HG03457 (cell line): Measurements from ENCODE around the gene LCE1F.

Experiments
- ATAC-seq: cut with Tn5 transposase; IDR thresholded peaks from one replicate; pipeline ENCODE4 v1.9.1; 2021; ENCODE audit warnings: moderate number of reproducible peaks; ENCODE audit not compliant: unreplicated experiment

The LCE1F gene

DNA sequence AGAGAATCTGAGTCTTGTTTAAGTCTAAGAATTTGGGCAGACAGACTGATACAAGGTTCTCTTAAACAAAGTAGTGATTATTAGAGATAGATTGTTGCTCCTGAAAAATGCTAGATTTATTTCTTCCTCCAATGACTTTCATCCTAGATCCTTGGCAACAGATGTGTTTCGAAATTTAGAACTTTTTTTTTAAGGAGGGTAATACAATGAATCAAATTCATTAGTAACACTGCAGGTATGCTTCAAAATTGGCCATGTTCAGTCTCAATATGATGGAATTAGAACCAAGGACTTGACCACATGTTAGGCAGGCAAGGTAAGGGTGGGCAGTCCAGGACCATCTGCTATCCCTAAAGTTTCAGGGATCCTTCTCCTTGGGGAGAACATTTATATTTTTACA lies 4.5 kb upstream of the LCE1F start:
- no peak for ATAC-seq

DNA sequence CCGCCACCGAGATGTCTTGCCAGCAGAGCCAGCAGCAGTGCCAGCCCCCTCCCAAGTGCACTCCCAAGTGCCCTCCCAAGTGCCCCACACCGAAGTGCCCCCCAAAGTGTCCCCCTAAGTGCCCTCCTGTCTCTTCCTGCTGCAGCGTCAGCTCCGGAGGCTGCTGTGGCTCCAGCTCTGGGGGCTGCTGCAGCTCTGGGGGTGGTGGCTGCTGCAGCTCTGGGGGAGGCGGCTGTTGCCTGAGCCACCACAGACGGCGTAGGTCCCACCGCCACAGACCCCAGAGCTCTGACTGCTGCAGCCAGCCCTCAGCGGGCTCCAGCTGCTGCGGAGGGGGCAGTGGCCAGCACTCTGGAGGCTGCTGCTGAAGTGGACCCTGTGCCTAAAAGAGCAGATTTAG lies 1.4 kb downstream of the LCE1F start:
- ATAC-seq, result no peak

DNA sequence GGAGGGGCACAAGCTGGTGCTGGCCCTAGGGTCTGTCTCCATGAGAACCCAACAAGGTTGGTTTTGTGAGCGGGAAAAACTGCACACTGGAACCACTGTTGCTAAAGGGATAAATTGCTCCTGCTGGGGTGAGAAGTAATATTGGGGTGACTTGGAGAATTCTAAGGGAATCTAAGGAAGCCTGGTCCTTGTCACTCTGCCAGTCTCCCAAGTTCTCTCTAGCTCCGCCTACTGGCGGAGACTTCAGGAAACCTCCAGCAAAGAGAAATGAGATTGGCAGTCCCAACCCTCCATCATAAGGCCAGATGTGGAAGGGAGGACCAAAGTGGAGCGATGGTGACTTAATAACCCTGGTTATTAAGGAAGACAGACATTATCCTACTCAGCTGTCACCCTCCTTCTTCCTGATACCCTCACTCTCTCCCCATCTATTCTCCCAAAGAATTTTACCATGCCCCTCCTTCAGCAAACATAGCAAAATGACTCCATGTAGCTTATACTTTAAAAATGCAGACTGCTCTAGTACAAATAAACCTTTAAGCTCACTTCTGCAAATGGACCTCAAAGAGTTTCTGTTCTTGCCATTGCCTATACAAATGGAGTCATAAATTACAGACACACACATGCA lies 2.7 kb downstream of the LCE1F start:
- no peak for ATAC-seq

DNA sequence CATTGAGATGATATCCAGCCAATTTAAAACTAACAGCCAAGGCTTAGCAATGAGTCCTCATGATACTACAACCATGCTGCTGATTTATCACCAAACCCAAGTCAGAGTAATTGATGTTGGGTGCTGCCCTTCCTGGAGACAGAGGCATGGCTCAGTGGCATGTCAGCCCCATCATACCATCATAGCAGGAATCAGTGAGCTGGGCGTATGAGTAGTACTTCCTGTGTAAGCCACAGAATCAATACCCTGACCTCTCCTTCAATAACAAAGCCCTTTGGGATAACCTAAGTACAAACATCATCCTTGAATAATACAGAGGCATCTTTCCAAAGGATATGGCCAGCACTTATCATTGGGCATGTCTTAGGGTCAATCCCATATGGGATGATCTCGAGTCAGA lies 8.2 kb downstream of the LCE1F start:
- no peak for ATAC-seq

DNA sequence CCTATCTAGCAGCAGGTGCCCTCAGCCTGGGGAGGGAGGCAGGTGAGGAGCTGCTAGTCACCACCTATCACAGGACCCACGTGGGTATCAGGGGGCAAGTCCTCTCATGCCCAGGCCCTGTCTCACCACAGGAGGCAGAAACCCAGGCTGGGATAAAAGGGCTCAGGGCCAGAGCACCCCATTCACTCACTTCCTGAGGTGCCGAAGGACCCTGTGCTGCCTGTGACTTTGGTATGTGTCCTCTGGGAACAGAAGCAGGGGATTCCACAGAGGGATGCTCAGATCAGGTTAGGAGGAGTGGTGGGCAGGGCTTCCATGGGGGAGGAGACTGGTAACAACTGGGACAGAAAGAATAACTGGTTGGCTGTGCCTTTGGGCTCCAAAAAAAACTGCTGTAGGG lies 11.1 kb downstream of the LCE1F start, which contains the start of gene LCE1E:
LCE1E (plus strand) TSS at position 181 of the 400 bp plus-strand sequence. CDS start 1,043 bp downstream, outside the sequence.
- no peak for ATAC-seq

DNA sequence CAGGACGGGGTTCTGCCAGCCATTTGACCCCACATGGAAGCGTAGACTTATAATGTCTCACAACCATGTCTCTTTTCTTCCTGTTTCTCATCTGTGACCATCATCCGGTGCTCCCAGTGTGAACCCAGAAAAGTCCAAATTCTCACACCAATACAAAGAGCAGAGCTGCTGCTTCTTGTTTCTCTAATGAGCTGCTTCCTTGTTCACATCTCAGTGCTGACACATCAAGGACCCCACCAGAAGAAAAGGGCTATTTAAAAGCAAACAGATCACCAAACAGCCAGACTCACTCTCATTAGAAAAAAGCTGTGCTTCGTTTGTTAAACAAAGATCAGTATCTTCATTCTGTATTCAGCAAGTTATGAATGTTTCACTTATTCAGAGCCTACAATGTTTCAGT lies 20.7 kb downstream of the LCE1F start:
- no peak for ATAC-seq

DNA sequence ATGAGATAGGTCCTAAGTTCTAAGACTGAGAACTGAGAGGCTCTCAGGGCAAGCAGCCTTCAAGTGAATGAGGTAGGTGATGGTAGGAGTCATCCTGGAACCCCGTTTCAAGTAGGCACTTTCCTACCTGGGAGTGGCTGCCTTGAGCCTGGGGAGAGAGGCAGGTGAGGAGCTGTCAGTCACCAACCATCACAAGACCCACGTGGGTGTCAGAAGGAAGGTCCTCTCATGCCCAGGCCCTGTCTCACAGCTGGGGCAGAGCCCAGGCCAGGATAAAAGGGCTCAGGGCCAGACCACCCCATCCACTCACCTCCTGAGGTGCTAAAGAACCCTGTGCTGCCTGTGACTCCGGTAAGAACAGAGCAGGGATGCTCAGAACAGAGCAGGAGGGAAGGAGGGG lies 21.5 kb downstream of the LCE1F start, which contains the start of gene LCE1D:
LCE1D (plus strand) TSS at position 301 of the 400 bp plus-strand sequence. CDS start 1,074 bp downstream, outside the sequence.
- ATAC-seq, result no peak

DNA sequence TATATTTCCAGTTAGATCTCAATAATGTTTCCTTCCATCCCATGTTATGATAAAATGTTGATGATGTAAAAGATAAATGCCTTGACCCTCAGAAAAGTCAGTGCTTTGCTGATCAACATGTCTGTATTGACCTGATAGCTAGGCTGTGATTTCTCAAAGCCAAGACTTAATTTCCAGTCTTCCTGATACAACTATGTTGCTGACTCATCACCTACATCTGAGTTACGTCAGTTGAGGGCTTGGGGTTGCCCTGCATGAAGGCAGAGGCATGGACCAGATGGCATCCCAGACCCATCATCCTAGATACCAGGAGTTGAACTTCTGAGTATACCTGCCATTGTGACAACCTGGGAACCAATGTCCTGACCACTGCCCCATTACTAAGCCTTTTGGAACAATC lies 26.4 kb downstream of the LCE1F start:
- ATAC-seq, result no peak

DNA sequence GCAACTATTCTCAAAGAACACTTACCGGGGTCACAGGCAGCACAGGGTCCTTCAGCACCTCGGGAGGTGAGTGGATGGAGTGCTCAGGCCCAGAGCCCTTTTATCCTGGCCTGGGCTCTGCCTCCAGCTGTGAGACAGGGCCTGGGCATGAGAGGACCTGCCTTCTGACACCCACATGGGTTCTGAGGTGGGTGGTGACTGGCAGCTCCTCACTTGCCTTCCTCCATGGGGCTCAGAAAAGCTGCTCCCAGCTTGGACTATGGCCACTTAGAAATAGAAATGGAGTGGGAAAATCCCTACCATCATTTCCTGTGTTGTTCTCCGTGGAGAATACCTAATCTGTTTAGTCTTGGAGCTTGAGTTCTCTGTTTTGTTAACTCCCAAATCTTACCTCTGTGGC lies 31.6 kb downstream of the LCE1F start, which contains the start of gene LCE1C:
LCE1C (minus strand) TSS at position 76 of the 400 bp plus-strand sequence. CDS start 1,173 bp downstream, outside the sequence.
- ATAC-seq, result no peak

DNA sequence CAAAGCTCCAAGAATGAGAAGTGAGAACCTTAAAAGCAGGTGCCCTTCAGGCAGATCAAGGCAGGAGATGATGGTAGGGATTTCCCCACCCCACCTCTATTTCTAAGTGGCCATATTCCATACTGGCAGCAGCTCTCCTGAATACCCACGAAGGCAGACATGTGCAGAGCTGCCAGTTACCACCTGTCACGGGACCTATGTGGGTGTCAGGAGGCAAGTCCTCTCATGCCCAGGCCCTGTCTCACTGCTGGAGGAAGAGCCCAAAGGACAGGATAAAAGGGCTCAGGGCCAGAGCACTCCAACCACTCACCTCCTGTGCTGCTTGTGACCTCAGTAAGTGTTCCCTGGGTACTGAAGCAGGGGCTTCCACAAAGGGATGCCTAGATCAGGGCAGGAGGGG lies 36.1 kb downstream of the LCE1F start:
- no peak for ATAC-seq

DNA sequence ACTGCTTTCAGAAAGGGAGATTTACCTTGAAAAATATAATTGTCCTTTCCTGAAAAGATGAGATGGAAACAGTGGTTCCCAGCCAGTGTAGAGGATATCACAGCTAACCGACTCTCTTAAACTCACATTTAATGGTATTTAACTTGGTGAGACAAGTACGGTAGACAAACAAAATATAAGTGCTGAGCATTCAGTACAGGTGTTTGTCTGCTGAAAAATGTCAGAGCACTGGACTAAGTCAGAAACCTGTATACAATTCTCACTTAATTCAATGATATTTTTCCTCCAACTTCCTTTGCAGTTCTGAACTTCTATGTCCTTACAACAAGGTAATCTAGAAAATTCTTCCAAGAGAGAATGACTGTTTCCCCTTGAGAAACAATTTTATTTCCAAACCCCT lies 36.7 kb downstream of the LCE1F start, which contains the start of gene LCE1B:
LCE1B (plus strand) TSS at position 301 of the 400 bp plus-strand sequence. CDS start 476 bp downstream, outside the sequence.
- no peak for ATAC-seq

DNA sequence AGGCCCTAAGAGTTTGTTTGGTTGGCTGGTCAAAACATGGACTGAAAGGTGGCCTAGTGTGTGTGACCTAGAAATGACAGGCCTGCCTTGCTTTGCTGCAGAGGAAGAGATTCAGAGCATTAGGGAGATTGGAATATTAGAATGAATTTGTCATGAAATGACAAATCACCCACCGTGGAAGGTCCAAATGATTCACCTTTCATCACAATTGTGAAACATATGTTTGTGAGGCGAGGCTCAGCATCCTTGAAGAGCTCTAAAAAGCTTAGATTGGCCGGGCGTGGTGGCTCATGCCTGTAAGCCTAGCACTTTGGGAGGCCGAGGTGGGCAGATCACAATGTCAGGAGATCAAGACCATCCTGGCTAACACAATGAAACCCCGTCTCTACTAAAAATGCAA lies 42.4 kb downstream of the LCE1F start:
- ATAC-seq, result no peak

DNA sequence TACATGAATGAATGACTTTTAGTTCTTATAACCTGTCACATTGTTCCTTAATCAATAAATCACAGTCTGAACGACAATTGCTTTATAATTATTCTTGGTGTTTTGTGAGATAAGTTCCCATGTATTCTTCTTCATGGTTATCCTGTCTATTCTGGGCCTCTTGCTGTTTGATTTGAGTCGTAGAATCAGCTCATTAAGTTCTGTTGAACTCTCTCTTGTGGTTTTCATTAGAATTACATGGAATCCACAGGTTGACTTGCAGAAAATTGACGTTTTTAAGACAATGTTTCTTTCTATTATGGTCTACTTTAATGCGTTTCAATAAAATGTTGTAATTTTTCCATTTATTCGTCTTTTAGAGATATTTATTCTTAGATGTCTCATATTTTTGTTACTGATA lies 48.4 kb downstream of the LCE1F start:
- ATAC-seq, result no peak

DNA sequence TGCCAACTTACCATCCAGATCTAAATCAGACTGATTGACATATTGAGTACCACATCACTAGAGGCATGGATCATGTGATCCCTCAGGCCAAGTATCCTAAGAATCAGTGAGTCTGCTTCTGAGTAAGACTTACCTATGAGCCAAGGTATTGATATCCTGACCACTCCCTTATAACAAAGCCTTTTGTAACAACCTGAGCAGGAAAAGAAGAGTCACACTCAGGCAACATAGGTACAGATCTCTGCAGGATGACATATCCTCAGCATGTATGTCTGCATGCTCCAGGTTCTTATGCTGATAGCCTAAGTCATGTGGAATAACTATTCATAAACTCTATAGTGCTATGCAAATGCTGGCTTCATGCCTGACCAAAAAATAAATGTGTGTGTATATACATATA lies 50.0 kb downstream of the LCE1F start:
- no peak for ATAC-seq
